HG02970 (cell line): ENCODE measurements around the gene ACOT7.

Source experiments
- ATAC-seq: cut with Tn5 transposase; IDR thresholded peaks from one replicate; pipeline ENCODE4 v1.9.1; 2021; ENCODE audit warnings: mild to moderate bottlenecking, moderate library complexity, moderate number of reproducible peaks; ENCODE audit not compliant: unreplicated experiment, low FRiP score

Gene ACOT7

GRCh38 chr1:6424619-6425593, 31.3 kb upstream of the ACOT7 start, which contains the start of gene ESPN:
Gene ESPN (plus strand): TSS chr1:6424776. CDS start chr1:6424956, 180 bp downstream.
- ATAC-seq, result no peak

DNA sequence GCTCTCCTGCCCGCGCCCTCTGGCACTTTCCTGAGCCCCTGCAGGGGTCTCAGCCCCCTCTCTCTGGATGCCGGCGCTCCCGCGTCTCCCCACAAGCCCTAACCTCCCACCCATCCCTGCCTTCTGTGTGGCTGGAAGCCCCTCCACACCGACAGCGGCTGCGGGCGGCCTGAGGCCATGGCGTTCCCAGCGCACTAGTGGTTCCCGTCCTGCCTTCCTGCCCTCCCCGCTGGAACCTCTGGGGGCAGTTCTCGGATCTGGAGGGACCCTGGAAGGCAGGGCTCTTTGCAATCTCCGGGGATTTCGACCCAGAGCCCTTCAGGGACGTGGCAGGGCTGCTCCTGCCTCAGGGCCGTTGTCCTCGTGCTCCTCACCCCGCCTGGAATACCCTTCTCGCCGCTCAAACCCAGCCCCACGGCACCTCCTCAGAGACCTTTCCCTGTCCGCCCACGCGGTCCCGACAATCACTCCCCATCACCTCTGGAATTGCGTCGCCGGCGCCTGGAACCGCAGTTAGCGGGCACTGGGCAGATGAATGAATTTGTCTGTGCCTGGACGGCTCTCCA, 30.5 kb upstream of the ACOT7 start:
- no peak for ATAC-seq

DNA sequence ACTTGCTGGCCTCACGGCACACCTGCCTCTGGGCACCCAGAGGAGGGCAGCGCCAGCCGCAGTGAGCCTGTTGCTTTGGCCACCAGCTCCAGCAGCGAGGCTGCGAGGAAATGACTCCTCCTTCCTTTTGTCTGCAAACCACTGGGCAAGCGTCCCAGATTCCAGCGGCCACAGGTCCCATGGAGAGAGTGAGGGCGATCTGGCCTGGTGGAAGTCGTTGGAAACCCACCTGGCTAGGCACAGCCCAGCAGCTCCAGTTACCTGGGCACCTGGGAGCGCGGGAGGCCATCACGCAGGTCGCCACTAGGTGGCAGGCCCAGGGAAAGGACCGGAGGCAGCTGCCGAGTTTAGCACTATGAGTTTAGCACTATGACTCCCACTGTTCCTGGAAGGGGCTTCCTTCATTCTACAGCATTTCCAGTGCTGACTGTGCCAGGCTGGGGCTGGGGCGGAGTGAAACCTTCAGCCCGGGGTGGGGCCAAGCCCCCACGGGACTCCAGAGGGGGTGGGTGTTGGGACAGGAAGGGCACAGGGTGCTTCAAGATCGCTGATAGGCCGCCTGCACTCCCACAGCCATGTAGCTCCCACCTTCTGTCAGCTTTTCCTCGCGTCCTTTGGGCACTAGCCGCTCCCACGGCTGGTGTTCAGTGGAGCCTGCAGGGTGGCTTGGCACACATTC, 29.9 kb upstream of the ACOT7 start:
- ATAC-seq, result no peak

GRCh38 chr1:6421266-6421665, 27.7 kb upstream of the ACOT7 start:
- ATAC-seq, result no peak

GRCh38 chr1:6420454-6421042, 27.0 kb upstream of the ACOT7 start:
- ATAC-seq, result no peak

DNA sequence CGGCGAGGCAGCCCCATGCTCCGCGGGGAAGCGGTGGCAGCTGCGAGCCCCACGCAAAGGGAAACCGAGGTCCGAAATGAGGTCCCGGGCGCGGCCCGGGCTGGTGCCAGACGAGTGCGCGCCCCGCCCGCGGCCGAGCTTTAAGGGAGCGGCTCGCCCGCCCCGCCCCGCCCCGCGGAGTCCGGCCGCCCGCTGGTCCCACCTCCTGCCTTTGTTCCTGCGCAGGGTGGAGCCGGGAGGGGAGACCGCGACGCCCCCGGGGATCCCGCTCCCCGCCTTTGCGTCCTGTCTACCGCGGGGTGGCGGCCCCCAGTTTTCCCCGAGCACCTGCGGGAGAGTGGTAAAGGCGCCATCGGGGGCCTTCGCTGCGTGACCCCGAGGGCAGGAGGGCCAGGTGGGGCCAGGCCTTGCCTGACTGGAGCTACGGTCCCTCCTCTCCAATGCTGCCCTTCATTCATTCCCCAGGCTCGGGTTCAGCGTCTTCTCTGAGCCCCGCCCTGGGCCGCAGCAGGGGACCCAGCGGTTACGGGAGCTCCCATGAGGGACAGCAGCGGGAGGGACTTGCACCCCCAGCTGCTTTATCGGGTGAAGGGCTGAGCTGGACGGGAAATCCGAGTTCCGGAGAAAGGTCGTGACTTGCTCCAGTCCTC, 26.4 kb upstream of the ACOT7 start, which contains the start of gene HES2:
HES2 (minus strand) TSS at position 116 of the 650 bp plus-strand sequence; CDS start at position 17, 99 bp downstream.
- no peak for ATAC-seq

- no peak for ATAC-seq
Measured at GRCh38 chr1:6419397-6419803, 25.8 kb upstream of the ACOT7 start.

GRCh38 chr1:6418668-6419396, 25.3 kb upstream of the ACOT7 start:
- ATAC-seq, result no peak

GRCh38 chr1:6417961-6418667, 24.5 kb upstream of the ACOT7 start:
- no peak for ATAC-seq

DNA sequence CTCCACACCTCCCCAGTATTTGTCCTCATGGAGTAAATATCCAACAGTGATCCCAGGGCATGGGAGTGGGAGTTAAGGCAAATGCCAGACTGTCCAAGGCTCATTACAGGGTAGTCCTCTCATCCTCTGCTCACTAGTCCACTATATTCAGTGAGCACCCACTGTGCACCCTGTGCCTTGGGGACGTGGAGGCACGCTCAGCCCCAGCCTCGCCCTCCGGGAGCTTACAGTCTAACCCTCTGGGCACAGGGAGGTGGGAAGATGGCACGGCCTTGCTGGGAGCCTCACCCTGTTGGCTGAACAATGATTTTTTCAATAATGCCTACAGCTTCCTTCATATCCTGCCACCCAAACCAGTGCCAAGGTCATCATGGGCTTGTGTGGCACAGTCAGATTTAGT, 23.3 kb upstream of the ACOT7 start:
- ATAC-seq, result no peak

GRCh38 chr1:6416295-6416656, 22.7 kb upstream of the ACOT7 start:
- no peak for ATAC-seq

DNA sequence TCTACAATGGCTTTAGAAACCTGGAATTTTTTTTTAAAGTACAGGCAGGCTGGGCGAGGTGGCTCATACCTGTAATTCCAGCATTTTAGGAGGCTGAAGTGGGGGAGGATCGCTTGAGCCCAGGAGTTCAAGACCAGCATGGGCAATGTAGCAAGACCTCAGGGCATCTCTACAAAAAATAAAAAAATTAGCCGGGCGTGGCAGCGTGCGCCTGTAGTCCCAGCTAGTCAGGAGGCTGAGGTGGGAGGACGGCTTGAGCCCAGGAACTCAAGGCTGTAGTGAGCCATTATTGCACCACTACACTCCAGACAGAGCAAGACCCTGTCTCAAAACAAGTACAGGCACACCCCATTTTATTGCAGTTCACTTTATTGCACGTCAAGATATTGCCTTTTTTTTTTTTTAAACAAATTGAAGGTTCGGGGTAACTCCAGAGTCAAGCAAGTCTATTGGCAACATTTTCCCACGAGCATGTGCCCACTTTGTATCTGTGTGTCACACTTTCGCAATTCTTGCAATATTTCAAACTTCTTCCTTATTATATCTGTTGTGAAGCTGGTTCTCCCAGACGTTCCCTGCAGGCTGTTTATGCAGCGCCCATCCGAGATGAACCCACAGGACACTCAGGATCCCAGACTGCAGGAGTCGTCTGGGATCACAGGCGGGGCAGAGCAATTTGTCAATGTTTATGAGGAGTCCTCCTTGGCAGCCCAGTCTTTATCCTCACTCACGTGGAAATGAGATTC, 21.5 kb upstream of the ACOT7 start:
- ATAC-seq, result no peak

- ATAC-seq, result peak; percentile 62
Measured at GRCh38 chr1:6414443-6414844, 20.9 kb upstream of the ACOT7 start.

GRCh38 chr1:6412896-6413295, 19.3 kb upstream of the ACOT7 start:
- no peak for ATAC-seq

GRCh38 chr1:6410248-6410893, 16.8 kb upstream of the ACOT7 start:
- ATAC-seq, result no peak

DNA sequence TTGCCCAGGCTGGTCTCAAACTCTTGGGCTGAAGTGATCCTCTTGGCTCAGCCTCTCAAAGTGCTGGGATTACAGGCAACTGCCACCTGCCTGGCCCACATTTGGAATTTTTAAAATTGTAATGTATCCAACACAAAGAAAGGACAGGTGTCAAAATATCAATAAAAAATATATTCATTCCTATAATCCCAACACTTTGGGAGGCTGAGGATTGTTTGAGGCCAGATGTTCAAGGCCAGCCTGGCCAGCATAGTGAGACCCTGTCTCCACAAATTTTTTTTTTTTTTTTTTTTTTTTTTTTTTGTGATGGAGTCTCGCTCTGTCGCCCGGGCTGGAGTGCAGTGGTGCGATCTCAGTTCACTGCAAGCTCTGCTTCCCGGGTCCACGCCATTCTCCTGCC, 16.2 kb upstream of the ACOT7 start:
- no peak for ATAC-seq

DNA sequence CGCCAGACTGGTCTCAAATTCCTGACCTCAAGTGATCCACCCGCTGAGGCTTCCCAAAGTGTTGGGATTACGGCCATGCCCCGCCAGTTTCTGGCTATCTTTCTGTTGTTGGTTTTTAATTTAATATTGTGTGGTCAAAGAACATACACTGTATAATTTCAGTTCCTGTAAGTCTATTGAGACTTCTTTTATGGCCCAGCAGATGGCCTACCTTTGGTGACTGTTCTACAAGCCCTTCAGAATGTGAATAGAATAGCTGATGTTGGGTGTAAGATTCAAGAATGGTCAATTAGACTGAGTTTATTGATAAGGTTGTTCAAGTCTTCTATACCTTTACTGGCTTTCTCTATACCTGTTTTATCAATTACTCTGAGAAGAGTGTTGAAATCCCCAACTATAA, 15.5 kb upstream of the ACOT7 start:
- ATAC-seq, result no peak

DNA sequence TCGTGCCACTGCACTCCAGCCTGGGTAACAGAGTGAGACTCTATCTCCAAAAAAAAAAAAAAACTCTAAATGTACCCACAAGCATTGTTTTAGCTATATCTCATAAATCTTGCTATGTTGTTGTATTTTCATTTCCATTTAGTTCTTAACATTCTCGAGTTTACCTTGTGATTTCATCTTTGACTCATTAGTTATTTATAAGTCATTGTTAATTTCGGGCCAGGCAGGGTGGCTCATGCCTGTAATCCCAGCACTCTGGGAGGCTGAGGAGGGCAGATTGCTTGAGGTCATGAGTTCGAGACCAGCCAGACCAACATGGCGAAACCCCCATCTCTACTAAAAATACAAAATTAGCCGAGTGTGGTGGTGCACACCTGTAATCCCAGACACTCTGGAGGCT, 14.5 kb upstream of the ACOT7 start:
- no peak for ATAC-seq
